Activated T-helper 1 cell treated with anti-CD3 and anti-CD28 coated beads, Interleukin-2, amount 50 U/mL, for 16 hours (primary cell): ENCODE measurements around the gene CARS1.
"Not testable (repeated sequence)": the region's sequence is repeated elsewhere in the genome, so short reads cannot be mapped to it uniquely, and the experiment has no call there.

Experiments used
- DNase-seq, 2 donors: peaks; one replicate each; pipeline ENCODE4 v3.0.0-alpha.2; 2020; ENCODE audit warnings: low read depth in 1 of 2, low spot score in 1 of 2

CARS1 gene

GRCh38 chr11:3090096-3090901 lies 33.1 kb upstream of the CARS1 start:
- no peak for DNase-seq

DNA sequence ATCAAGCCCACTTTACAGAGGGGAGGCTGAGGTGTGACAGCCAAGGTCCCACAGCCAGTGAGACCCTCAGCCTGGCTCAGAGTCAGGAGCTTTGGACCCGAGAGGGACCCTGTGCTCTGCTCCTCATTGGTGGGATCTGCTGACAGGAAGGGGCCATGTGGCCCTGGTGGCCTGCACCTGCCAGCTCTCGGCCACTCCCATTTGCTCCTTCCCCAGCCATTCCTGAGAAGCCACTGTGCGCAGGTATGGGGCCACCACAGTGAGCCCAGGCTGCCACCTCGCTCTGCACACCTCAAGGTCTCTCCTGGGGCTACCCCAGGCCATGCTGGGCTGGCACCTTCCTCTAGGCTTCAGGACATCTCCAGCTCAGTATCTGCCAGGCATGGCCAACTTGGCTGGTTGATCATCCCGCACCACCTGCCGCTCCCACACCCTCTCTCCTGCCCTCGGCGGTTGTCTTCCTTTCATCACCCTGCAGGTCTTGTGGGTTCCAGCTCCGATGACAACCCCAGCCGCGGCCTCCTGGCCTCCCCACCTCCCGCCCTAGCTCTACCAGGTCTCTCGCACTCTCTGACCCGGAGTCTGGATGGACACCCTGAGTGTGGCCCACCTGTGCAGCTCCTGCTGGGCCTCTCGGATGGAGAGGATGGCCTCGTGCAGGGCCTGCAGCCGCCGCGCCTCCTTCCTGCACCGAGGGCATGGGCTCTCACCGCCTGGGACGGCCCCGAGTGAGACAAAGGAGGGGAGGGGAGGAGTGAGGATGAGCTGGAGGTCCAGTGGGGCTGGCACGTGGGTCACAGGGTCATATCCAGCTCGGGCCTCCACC lies 32.2 kb upstream of the CARS1 start:
- DNase-seq = no peak

GRCh38 chr11:3088806-3089205 lies 31.6 kb upstream of the CARS1 start:
- DNase-seq = no peak

- no peak for DNase-seq
These were observed 30.9 kb upstream of the CARS1 start for GRCh38 chr11:3087821-3088800.

DNA sequence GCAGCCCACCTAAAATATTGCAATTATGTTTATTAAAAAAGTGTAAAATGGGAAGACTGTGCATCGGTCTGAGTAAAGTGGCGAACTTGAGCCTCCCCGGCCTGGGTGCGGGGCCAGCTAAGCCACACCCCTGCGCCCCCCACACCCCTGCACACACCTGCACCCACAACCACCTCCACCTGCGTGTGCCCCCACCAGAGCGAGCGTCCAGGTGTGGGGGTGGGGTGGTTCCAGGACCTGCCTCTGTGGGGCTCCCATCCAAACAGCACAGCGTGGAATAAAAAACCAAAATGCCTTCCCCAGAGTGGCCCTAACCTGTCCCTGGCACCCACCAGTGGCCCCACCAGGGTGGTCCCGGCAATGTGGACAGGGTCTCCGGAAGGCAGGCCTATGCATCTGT lies 30.1 kb upstream of the CARS1 start:
- no peak for DNase-seq

DNA sequence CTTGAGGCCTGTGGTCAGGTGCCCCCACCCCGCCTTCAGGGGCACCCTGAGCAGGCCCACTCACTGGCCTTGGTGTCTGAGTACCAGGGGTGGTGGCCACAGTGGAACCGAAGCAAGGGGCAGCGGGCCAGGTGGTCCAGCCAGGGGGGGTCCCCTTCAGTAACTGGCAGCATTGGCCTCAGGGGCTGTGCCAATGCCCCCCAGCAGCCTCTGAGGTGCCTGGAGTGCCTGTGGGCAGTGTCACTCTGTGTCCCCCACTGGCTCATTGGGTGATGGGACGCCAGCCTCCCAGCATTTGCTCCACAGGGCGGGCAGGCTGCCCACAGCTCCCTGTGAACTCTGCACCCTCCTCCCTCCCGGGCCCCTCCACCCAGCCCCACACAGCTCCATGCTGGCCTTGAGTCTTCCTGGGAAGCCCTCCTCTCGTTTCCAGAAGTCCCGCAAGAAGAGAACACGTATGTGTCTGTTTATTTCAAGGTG lies 29.5 kb upstream of the CARS1 start:
- no peak for DNase-seq

DNA sequence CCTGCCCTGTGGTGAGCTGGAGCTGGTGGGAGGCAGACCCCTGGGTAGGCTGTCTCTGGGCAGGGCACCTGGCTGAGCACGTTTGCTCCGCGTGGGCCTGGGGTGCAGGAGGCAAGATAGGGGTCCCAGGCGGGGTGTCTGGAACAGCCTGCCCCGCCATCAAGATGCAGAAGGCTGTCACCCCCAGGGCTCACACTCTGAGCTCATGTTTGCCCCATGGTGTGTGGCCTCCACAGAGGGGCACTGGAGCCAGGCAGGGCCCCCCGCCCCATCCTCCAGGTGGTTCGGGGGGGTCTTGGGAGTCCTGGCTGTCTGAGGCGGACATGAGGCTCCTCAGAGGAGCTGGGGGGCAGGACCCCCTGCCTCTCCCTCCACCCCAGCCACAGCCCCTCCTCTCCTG lies 28.9 kb upstream of the CARS1 start:
- DNase-seq = no peak

DNA sequence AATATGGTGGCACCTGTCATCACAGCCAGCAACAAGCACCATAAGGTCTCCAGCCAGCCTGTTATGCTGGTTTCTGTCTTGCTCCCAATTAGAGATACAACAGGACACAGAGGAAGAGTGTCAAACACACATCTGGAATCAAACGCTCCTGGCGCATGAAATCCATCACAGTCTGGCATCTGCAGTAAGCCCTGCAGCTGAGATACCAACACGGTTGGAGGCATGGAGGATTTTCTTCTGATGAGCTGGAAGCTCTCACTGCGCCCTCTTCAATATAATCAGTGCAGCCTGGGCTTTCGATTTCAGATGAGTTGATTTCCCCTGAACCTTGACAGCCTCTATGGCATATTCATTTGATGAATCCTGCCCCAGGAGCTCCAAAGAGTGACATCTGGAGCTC lies 27.8 kb upstream of the CARS1 start:
- DNase-seq = no peak

- DNase-seq = no peak
These were observed 26.1 kb upstream of the CARS1 start for GRCh38 chr11:3083321-3083720.

DNA sequence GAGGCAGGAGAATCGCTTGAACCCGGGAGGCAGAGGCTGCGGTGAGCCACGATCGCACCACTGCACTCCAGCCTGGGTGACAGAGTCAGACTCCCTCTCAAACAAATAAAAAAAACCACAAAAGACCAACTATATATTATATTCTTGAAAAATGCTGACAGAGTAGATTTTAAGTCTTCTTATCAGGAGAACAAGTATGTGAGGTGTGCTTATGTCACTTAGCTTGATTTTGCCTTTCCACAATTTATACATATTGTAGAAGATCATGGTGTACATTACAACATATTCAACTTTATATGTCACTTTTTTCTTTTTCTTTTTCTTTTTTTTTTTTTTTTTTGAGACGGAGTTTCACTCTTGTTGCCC lies 24.1 kb upstream of the CARS1 start:
- DNase-seq = no peak

DNA sequence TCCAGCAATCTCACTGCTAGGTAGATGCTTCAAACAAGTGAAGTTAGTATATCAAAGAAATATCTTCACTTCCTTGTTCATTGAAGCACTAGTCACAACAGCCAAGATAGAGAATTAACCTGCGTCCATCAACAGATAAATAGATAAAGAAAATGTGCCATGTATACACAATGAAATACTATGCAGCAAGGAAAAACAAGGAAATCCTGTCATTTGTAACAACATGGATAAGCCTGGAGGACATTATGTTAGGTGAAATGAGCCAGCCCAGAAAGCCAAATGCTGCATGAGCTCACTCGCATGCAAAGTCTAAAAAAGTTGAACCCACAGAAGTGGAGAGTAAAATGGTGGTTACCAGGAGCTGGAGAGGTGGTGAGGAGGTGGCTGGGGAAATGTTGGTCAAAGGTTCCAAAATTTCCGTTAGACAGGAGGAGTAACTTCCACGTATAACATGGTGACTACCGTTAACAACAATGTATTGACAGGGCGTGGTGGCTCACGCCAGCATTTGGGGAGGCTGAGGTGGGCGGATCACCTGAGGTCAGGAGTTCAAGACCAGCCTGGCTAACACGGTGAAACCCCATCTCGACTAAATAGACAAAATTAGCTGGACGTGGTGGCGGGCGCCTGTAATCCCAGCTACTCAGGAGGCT lies 23.6 kb upstream of the CARS1 start:
- DNase-seq = no peak

DNA sequence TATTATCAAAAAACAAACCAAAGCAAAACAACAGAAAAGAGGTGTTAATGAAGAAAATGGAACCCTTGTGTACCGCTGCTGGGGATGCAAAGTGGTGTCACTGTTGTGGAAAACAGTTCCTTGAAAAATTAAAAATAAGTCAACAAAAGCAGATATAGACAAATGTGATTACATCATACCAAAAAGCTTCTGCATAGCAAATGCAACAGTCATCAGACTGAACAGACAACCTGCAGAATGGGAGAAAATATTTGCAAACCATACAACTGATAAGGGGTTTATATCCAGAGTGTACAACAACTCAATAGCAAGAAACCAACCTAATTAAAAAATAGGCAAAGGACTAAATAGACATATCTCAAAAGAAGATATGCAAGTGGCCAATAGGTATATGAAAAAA lies 22.9 kb upstream of the CARS1 start:
- no peak for DNase-seq

DNA sequence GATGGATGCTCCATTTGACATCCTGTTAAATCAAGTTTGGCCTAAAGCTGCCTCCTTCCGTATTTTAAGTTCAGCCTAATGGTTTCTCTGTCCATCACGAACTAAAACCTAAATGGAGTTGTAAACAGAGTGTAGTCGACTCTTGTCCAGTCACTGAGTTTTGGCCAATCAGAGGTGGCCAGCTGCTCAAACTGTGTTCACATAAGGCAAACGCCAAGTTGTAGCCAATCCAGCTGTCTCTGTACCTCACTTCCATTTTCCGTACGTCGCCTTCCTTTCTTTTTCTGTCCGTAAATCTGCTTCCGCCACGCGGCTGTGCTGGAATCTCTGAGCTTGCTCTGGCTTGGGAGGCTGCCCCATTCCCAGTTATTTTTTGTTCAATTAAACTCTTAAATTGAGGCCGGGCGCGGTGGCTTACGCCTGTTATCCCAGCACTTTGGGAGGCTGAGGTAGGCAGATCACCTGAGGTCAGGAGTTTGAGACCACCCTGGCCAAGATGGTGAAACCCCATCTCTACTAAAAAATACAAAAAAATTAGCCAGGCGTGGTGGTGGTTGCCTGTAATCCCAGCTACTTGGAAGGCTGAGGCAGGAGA lies 20.7 kb upstream of the CARS1 start:
- no peak for DNase-seq

GRCh38 chr11:3077189-3077836 lies 20.1 kb upstream of the CARS1 start:
- DNase-seq = no peak

DNA sequence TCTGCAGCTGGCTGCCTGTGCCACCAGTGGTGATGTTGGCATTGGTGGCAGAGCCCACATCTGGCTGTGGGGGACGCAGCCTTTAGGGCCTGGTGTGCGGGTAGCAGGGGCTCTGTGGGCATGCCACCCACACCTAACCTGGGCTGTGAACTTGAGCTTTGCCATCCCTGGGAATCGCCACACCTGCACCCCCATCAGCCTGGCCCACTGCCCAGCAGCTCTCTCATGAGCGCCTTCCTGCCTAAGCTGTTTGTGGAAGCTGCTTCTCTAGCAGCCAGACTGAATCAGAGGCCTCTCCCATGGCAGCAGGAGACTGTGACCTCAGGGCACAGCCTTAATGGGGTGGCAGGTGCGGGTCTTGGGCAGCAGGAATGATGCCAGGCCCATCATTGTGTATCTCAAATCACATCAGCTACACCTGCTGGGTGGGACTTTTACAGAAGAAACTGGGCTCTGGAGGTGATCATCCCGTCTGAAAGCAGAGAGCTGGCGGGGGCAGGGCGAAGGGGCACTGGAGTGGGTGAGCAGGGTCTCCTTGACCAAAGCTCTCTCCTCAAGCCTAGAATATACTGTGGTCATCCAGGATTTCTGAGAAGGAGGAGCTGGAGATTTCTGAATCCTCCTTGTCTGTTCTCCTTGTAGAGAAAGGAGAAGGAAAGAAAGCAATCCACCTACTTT lies 17.8 kb upstream of the CARS1 start:
- no peak for DNase-seq

DNA sequence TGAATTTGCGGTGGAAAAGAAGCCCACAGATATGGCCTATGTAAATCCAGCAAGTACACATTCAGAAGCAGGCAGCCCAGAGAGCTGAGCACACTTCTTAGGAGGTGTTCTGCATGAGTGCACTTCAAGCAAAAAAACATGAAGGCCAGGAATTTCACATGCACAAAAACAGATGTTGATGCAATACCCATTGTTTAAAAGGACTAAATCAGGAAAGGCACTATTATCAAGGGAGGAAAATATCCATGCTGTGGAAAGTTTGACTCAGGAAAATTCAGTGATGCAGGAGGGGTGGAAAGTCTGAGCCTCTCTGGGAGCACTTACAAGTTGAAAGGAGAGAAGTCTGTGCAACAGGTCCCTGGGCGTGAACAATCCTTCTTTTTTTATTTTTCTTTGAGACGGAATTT lies 15.8 kb upstream of the CARS1 start:
- no peak for DNase-seq

GRCh38 chr11:3069425-3069824 lies 12.2 kb upstream of the CARS1 start:
- no peak for DNase-seq

GRCh38 chr11:3066308-3066707 lies 9.1 kb upstream of the CARS1 start:
- not testable (repeated sequence) for DNase-seq

DNA sequence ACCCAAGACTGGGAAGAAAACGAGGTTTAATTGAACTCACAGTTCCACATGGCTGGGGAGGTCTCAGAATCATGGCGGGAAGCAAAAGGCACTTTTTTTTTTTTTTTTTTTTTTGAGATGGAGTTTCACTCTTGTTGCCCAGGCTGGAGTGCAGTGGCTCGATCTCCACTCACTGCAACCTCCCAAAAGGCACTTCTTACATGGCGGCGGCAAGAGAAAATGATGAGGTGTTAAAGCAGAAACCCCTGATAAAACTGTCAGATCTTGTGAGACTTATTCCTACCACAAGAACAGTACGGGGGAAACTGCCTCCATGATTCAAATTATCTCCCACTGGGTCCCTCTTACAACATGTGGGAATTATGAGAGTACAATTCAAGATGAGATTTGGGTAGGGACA lies 7.5 kb upstream of the CARS1 start:
- DNase-seq = not testable (repeated sequence)
